Measurements from ENCODE around the gene PARVA. TPM values are rescaled to one million over a fixed set of nuclear protein-coding genes. Genes with fewer than 3 reads are reported as not detected.

Gene PARVA
- total and polyA plus RNA-seq, 2 of the 8 experiments (the other 6 are each of a cell fraction or from before 2014, with no cell fraction given), result 3.1 to 13.5 TPM

- peak; percentile 25 to 43; a peak in 3 of 4 replicates for TF ChIP-seq RAD21 (IDR thresholded peaks at IDR 0.05 in 1 of 2, conservative IDR thresholded peaks at IDR 0.05 in 1 of 2; ENCODE audit: low read depth in 2 of 2, low read length in 2 of 2)
- TF ChIP-seq YY1 (IDR thresholded peaks at IDR 0.05; ENCODE audit: low read depth, low read length), result peak; percentile 32; the same call in 1 of the 2 replicates
- TF ChIP-seq, protein P1, sequence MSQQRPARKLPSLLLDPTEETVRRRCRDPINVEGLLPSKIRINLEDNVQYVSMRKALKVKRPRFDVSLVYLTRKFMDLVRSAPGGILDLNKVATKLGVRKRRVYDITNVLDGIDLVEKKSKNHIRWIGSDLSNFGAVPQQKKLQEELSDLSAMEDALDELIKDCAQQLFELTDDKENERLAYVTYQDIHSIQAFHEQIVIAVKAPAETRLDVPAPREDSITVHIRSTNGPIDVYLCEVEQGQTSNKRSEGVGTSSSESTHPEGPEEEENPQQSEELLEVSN (IDR thresholded peaks at IDR 0.05), result 0 out of 2 replicates have a peak, but pooled peaks have one; percentile 29
- peak in 1 of 2 experiments; percentile 38; a peak in 2 of 4 replicates for TF ChIP-seq HDAC2 (IDR thresholded peaks at IDR 0.05; ENCODE audit: borderline replicate concordance in 1 of 2, low read depth in 2 of 2, low read length in 2 of 2)
- no peak for TF ChIP-seq ASH2L (IDR thresholded peaks at IDR 0.05; ENCODE audit: low read length)
- TF ChIP-seq POLR2AphosphoS5 (IDR thresholded peaks at IDR 0.05; ENCODE audit: low read depth, low read length), result peak; percentile 21; the same call in 1 of the 2 replicates
- TF ChIP-seq TBP (IDR thresholded peaks at IDR 0.05; ENCODE audit: low read depth, low read length), result 0 out of 2 replicates have a peak, but pooled peaks have one; percentile 16
- TF ChIP-seq RBBP5 (IDR thresholded peaks at IDR 0.05; ENCODE audit: borderline replicate concordance, low read depth, low read length), result peak; percentile 84; the same call in 1 of the 2 replicates
Observed at GRCh38 chr11:12377824-12378593, 638 bp downstream of the PARVA start (continued).

Data from H1 (cell line).